ENCODE data around the gene DNM3. TPM values are rescaled to one million over a fixed set of nuclear protein-coding genes. Genes with fewer than 3 reads are reported as not detected.
"Not testable (repeated sequence)": the region's sequence is repeated elsewhere in the genome, so short reads cannot be mapped to it uniquely, and the experiment has no call there.

The DNM3 gene
- polyA plus RNA-seq, 1 of the 3 experiments (the other 2 are of a cell fraction): 0.43 TPM

- no peak for TF ChIP-seq CTCF (IDR thresholded peaks at IDR 0.05)
- TF ChIP-seq GABPA (IDR thresholded peaks at IDR 0.05; ENCODE audit: low read depth): no peak
- TF ChIP-seq RXRA (IDR thresholded peaks at IDR 0.05; ENCODE audit: borderline replicate concordance, low read depth): no peak
- TF ChIP-seq NFIC (IDR thresholded peaks at IDR 0.05; ENCODE audit: borderline replicate concordance): no peak
- TF ChIP-seq ELF1 (IDR thresholded peaks at IDR 0.05): no peak
Observed at GRCh38 chr1:172363852-172364251, 522.6 kb downstream of the DNM3 start (continued).

GRCh38 chr1:172371646-172372045 is 530.3 kb downstream of the DNM3 start:
- H2AFZ ChIP-seq (ENCODE audit: low read depth); H3K9me3 ChIP-seq; H4K20me1 ChIP-seq (ENCODE audit: insufficient read depth); H3K27me3 ChIP-seq (ENCODE audit: insufficient read depth); H3K27ac ChIP-seq (ENCODE audit: low read depth in 2 of 2, low read length in 1 of 2); H3K4me2 ChIP-seq; H3K9ac ChIP-seq; H3K4me1 ChIP-seq (ENCODE audit: control insufficient read depth in 1 of 2, insufficient read depth in 2 of 2, low read depth in 1 of 2, low read length in 1 of 2); CTCF ChIA-PET; H3F3A ChIP-seq (replicated peaks; ENCODE audit: insufficient read depth); H3K4me3 ChIP-seq (ENCODE audit: low read depth in 2 of 2, low read length in 1 of 2); DNase-seq; POLR2A ChIA-PET; H3K79me2 ChIP-seq (ENCODE audit: insufficient read depth); H3K9me2 ChIP-seq: not testable (repeated sequence)
- WGBS (ENCODE audit: low lambda C conversion rate): 90% methylated on average over 3 of the region's 3 CpGs
- H3K36me3 ChIP-seq (replicated peaks in 1 of 2; ENCODE audit: control insufficient read depth in 1 of 2, insufficient read depth in 2 of 2, low read length in 1 of 2): peaks cover 3 to 16% of the 10 kb centered on the region in 2 experiments

GRCh38 chr1:172373864-172374263 is 532.6 kb downstream of the DNM3 start:
- Histone ChIP-seq H3F3A (replicated peaks; ENCODE audit: insufficient read depth) (no peaks in the 10 kb centered on the region), H3K27ac (ENCODE audit: low read depth in 2 of 2, low read length in 1 of 2) (no peak overlapping the region; a peak in 1 of 4 replicates), H3K9ac (no peak overlapping the region), H3K79me2 (ENCODE audit: insufficient read depth) (no peaks in the 10 kb centered on the region), H3K27me3 (ENCODE audit: insufficient read depth) (no peaks in the 10 kb centered on the region), H4K20me1 (ENCODE audit: insufficient read depth) (no peaks in the 10 kb centered on the region), H3K9me2 (no peaks in the 10 kb centered on the region), H3K4me3 (ENCODE audit: low read depth in 2 of 2, low read length in 1 of 2) (no peak overlapping the region), H3K4me2 (no peak overlapping the region), H3K4me1 (ENCODE audit: control insufficient read depth in 1 of 2, insufficient read depth in 2 of 2, low read depth in 1 of 2, low read length in 1 of 2) (peaks cover 5 to 9% of the 10 kb centered on the region in 2 experiments; a peak in 2 of 4 replicates), H3K36me3 (replicated peaks in 1 of 2; ENCODE audit: control insufficient read depth in 1 of 2, insufficient read depth in 2 of 2, low read length in 1 of 2) (no peaks in the 10 kb centered on the region), H2AFZ (ENCODE audit: low read depth) (no peak overlapping the region), H3K9me3 (no peaks in the 10 kb centered on the region; the same call in none of the 2 replicates)
- no peak for TF ChIP-seq ZBTB33 (IDR thresholded peaks at IDR 0.05; ENCODE audit: borderline replicate concordance, low read depth)
- no peak for TF ChIP-seq IRF3 (IDR thresholded peaks at IDR 0.05; ENCODE audit: low read depth, low read length)
- no peak for TF ChIP-seq MEF2A (IDR thresholded peaks at IDR 0.05; ENCODE audit: borderline replicate concordance, low read depth)
- no peak for TF ChIP-seq TAF1 (IDR thresholded peaks at IDR 0.05; ENCODE audit: borderline replicate concordance, low read depth, low read length)
- no peak for TF ChIP-seq USF1 (IDR thresholded peaks at IDR 0.05; ENCODE audit: borderline replicate concordance, low read depth)
- TF ChIP-seq GATA2 (CRISPR knock-in tag; IDR thresholded peaks at IDR 0.05): no peak
- no peak for TF ChIP-seq EZH2phosphoT487 (IDR thresholded peaks at IDR 0.05; ENCODE audit: borderline replicate concordance, low read depth)
- no peak for TF ChIP-seq SIN3A (IDR thresholded peaks at IDR 0.05; ENCODE audit: borderline replicate concordance, low read depth, low read length)
- CTCF ChIA-PET: interaction anchor here (1.1 kb wide), 1 partner anchor 13 kb away, joined by 5 read pairs; no protein-coding TSS in a partner anchor
- no peak for DNase-seq
- 57% methylated on average over 1 of the region's 1 CpG for WGBS (ENCODE audit: low lambda C conversion rate)
- POLR2A ChIA-PET: no interaction called here
